ENCODE data around the gene BTBD9.

BTBD9 gene

DNA sequence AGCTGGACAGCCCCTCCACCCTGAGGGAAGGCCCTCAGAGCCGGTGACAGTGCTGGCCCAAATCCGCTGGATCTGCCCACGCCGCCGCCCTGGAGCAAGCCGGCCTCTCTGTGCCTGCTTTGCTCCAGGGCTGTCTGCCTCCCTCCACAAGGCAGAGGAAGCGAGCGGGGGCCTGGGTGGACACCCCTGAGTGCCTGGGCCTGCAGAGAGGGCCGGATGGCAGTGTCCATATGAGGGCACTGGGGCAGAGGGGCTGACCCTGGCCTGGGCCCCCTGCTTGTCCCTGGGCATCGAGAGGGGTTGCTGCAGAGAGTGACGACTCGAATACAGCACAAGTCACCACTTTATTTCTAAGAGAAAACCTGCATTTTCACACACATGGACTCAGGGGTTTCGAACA, 471.6 kb downstream of the BTBD9 start:
- DNase-seq (ENCODE audit: low read depth): no peak
- no peak overlapping the region for H3K4me3 ChIP-seq (ENCODE audit: low read length)
- TF ChIP-seq, protein P1, sequence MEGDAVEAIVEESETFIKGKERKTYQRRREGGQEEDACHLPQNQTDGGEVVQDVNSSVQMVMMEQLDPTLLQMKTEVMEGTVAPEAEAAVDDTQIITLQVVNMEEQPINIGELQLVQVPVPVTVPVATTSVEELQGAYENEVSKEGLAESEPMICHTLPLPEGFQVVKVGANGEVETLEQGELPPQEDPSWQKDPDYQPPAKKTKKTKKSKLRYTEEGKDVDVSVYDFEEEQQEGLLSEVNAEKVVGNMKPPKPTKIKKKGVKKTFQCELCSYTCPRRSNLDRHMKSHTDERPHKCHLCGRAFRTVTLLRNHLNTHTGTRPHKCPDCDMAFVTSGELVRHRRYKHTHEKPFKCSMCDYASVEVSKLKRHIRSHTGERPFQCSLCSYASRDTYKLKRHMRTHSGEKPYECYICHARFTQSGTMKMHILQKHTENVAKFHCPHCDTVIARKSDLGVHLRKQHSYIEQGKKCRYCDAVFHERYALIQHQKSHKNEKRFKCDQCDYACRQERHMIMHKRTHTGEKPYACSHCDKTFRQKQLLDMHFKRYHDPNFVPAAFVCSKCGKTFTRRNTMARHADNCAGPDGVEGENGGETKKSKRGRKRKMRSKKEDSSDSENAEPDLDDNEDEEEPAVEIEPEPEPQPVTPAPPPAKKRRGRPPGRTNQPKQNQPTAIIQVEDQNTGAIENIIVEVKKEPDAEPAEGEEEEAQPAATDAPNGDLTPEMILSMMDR (IDR thresholded peaks at IDR 0.05; ENCODE audit: insufficient read depth, low read depth, low read length, missing control alignments): no peak

DNA sequence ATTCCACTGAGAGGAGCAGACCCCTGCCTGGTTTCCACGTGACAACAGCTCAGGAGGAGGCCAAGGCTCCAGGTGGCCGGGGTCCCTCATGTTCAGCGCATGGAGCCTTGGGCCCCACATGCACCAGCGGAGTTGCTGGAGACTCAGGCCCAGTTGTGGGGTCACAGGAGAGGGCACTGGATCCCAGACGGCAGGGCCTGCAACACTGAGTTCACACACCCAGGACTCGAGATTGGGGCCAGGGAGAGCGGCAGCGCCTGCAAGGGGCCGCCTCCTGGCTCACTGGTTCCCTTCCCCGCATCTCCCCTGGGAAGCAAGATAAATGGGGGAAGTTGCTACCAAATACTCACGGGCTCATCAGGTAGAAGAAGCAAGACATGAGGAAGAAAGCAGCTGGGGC, 472.1 kb downstream of the BTBD9 start:
- TF ChIP-seq, protein P1 (IDR thresholded peaks at IDR 0.05; ENCODE audit: insufficient read depth, low read depth, low read length, missing control alignments): no peak
- no peak for DNase-seq (ENCODE audit: low read depth)
- H3K4me3 ChIP-seq (ENCODE audit: low read length): no peak overlapping the region

DNA sequence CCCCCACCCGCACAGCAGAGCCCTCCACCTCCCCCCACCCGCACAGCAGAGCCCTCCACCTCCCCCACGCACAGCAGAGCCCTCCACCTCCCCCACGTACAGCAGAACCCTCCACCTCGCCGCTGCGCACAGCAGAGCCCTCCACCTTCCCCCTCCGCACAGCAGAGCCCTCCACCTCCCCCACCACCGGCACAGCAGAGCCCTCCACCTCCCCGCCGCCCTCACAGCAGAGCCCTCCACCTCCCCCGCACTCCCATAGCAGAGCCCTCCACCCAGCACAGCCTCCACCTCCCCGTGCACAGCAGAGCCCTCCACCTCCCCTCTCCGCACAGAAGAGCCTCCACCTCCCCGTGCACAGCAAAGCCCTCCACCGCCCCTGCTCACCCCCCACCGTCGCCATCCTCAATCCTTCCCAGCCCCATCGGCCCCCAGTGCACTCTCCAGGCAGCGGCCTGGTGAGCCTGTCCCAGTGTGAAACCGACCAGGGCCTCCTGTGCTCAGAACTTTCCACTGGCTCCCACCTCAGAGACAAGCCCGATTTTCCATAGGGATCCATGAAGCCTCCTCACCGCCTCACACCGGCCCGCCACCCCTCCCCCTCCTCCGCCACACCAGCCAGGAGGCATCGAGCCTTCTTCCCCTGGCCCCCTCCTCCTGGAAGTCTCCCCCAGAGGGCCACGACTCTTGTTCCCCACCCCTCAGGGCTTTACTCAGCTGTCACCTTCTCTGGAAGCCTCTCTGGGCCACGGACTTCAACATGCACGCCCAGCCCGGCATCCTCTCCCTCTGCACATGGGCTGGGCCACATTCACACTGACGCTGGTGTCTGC, 473.1 kb downstream of the BTBD9 start:
- no peak for DNase-seq (ENCODE audit: low read depth)
- H3K4me3 ChIP-seq (ENCODE audit: low read length): no peak overlapping the region
- TF ChIP-seq, protein P1 (IDR thresholded peaks at IDR 0.05; ENCODE audit: insufficient read depth, low read depth, low read length, missing control alignments): no peak

DNA sequence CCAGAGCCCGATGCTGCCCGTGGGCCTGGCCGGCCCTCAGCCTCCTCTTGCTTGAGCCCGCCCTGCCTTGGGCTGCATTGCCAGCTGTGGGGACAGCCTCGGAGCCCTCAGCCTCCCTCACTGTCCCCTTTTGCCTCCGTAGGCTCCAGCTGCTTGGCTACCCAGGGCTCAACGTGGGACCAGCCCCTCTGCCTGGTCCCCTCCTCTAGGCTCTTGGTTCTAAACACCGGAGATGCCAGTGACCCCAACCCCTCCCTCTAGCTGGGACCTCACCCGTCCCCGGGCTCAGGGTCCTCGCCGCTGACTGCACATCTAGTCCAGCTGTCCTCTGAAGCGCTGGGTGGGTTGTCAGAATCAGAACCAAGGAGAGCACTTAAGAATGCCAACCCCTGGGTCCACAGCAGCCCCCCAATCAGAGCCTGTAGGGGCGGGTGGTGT, 475.0 kb downstream of the BTBD9 start:
- TF ChIP-seq, protein P1 (IDR thresholded peaks at IDR 0.05; ENCODE audit: insufficient read depth, low read depth, low read length, missing control alignments): no peak
- DNase-seq (ENCODE audit: low read depth): no peak
- H3K4me3 ChIP-seq (ENCODE audit: low read length): no peak overlapping the region

DNA sequence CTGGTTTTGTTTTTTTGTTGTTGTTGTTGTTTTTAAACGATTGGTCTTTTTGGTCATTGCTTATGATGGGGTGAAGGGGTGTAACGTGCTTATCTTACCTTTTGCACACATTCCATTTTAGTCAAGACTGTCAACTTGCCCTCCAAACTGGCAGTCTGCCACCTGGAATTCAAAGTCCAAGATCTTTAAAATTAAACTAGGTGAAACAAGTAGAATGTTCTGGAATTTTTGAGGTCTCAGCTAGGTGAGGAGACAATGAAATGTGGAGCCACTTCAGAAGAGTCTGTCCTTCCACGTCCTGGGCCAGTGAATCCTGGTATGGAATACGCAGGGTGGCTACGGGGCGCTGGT, 475.6 kb downstream of the BTBD9 start:
- TF ChIP-seq, protein P1 (IDR thresholded peaks at IDR 0.05; ENCODE audit: insufficient read depth, low read depth, low read length, missing control alignments): no peak
- DNase-seq (ENCODE audit: low read depth): no peak
- H3K4me3 ChIP-seq (ENCODE audit: low read length): no peak overlapping the region

DNA sequence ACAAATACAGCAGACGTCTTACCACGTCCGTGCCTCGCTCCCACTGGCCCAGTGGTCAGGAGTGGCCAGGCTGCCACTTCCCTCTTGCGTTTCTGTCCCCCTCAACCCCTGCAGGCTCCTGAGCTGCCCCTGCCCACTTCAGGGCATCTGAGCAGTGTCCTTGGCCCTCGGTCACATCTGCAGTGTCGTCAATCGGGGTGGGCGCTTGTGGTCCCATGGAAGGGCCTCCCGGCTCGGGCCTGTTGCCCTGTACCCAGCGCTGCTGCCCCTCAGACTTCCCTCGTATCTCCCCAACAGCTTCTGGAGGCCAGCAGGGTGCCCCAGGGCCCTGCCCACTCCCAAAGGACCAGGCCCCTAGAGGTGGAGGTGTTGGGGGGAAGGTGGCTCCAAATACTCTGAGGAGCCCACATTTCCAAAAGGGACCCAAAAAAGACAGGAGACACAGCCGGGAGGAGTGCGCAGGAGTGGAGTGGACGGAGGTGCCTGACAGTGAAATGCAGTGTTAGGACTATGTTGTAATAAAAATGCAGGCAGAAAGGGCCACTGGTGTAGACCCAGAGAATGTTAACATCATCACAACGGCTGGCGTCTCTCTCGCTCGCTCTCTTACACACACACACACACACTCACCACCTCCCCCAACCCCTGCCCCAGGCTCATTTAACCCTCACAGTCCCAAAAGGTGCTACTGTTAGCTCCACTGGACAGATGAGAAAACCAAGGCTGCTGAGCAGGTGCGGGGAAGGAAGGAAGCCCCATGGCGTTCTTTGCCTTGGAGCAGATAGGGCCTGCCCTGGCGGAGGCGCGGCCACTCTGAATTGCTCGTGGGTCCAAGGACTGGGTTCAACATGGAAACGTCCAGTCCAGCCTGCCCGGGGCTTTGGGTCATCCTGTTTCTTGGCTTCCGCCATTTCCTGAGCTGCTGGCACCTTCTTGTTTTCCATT, 476.3 kb downstream of the BTBD9 start:
- TF ChIP-seq, protein P1 (IDR thresholded peaks at IDR 0.05; ENCODE audit: insufficient read depth, low read depth, low read length, missing control alignments): no peak
- DNase-seq (ENCODE audit: low read depth): no peak
- H3K4me3 ChIP-seq (ENCODE audit: low read length): no peak overlapping the region
